HS-27A (cell line): ENCODE data around the gene KL.
A peak's percentile ranks its signal among the peaks of the same experiment; 100 is the strongest.

ENCODE experiments used
- DNase-seq: peaks from one replicate; pipeline ENCODE4 v3.0.0-alpha.2; 2012; ENCODE audit warnings: low read depth, missing footprints

The KL gene

GRCh38 chr13:33037673-33038072, 21.4 kb downstream of the KL start:
- no peak for DNase-seq

DNA sequence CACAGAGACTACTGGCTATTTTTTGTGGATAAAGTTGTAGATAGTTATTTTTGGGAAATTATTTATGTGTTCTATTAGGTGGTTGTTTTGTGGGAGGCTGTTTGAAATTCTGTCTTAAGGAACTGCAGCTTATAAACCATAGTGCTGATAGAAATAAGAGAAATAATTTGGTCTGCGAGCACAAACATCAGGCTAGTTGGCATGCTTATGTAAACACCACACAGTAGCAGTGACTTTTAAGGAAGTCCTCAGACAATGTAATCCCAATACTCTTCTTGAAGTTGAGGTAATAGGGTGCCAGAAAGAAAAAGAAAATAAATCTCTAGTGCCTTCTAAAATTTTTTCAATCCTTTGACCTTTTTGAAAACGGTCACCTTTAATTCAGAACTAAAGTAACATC, 23.9 kb downstream of the KL start:
- DNase-seq: no peak

DNA sequence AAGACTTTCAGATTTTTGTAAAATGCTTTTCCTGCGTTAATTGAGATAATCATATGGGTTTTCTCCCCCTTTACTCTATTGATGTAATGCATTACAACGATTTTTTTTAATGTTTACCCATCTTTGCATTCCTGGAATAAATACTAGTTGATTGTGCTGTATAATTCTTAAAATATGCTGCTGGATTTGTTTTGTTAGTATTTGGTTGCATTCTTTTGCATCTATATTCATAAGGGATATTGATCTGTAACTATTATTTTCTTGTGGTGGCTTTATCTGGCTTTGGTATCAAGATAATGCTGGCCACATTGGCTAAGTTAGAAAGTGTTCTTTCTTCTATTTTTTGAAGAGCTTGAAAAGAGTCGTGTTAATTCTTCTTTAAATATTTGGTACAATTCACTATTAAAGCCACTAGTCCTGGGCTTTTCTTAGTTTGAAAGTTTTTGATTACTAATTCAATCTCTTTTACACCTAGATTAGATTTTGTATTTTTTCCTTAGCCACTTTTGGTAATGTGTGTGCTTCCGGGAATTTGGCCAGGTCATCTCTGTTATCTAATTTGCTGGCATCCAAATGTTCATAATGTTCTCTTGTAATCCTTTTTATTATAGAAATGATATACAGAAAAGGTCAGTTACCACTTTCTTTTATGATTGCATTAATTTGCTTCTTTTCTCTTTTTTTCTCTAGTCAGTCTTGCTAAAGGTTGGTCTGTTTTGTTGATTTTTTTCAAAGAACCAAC, 29.8 kb downstream of the KL start:
- DNase-seq: no peak

DNA sequence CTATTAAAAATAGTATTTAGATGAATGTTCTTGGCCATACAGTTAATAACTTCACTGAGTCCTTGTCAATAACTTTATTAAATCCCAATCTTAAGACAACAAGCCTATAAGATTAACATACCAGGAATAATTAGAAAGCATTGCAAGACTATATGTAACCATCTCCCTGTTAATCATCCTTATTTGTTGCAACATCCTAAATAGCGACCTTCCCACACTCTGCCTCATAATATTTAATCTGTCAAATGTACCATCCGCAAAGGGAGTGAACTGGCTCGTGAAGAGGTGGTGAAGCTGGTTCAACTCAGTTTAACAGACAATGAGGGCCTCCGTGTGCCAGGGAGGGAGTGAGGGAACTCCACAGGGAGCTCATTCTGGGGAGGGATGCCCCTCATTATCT, 33.9 kb downstream of the KL start:
- no peak for DNase-seq

- DNase-seq: no peak
These were observed 35.4 kb downstream of the KL start for GRCh38 chr13:33051632-33052031.

GRCh38 chr13:33052506-33053280, 36.5 kb downstream of the KL start:
- DNase-seq: no peak

DNA sequence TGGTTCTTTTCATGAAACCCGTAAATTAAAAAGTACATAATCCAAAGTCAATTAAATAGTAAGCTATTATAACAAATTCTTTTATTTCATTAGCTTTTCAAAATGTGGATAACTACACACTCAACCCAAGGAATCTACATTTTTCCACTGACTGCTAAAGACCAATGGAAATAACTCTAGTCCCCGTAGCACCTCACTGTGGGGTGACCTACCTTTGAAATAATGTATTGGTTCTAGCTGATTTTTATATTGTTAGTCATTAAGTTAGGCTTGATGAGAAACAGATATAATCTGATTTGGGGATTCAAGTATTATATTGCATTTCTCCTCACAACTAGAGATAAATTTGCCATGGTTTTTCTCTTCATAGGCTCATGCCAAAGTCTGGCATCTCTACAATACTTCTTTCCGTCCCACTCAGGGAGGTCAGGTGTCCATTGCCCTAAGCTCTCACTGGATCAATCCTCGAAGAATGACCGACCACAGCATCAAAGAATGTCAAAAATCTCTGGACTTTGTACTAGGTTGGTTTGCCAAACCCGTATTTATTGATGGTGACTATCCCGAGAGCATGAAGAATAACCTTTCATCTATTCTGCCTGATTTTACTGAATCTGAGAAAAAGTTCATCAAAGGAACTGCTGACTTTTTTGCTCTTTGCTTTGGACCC, 37.3 kb downstream of the KL start:
- DNase-seq: peak; percentile 45

- DNase-seq: no peak
These were observed 41.0 kb downstream of the KL start for GRCh38 chr13:33057019-33057780.

GRCh38 chr13:33058776-33059327, 42.6 kb downstream of the KL start:
- no peak for DNase-seq

- no peak for DNase-seq
These were observed 44.6 kb downstream of the KL start for GRCh38 chr13:33060815-33061214.

- DNase-seq: no peak
These were observed 50.1 kb downstream of the KL start for GRCh38 chr13:33066329-33066728.

DNA sequence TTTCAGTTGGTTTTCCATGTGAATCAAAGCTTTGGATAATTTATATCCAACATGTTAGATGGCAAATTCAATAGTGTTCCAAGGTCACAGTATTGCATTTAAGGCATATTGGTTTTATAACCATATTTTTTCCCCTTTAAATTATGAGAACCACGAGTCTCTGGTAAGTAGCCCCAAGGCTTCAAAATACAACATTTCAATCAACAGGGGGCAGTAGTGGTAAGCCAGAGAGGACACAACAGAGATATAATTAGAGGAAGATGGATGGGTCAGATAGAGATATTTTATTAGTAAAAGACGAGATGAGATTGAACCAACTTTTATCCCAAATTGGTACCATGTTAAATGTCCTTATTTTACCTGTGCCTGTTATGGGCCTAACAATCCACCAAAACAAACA, 53.1 kb downstream of the KL start:
- DNase-seq: no peak

GRCh38 chr13:33070713-33071112, 54.5 kb downstream of the KL start:
- no peak for DNase-seq

DNA sequence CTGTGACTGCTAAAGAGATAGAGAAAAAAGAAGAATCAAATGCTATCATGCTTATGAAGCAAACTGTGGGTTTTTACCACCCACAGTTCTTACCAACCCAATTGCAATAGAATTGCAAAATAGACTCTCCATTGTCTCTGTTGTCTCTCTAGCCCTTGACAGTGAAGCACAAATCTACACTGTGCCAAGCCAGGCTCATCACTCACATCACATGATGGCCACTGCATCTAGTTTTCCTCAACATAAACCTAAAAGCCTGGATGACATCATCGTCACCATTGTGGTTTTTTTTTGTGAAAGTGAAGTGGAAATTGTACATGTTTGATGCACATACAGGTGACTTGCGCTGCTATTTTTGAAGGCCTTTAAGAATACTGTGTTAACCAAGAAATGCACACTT, 56.1 kb downstream of the KL start:
- DNase-seq: no peak

DNA sequence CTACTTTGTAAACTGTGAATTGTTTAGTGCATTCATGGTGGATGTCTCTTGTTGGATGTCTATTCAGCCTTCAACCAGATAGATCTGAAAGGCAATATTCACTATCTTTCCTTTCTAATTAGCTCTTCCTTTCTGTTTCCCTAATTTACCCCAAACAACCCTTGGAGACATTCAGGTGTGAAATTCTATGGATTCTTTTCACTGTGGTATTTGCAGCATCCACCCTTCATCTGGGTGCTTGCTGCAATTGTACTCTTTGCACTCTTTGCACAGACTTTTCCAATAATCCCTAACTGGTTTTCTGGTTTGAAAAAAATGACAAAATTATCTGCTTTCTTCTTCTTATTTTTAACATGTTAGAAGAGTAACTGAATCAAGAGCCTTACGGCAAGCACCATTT, 56.5 kb downstream of the KL start:
- DNase-seq: no peak

- DNase-seq: no peak
These were observed 57.1 kb downstream of the KL start for GRCh38 chr13:33073338-33073737.

DNA sequence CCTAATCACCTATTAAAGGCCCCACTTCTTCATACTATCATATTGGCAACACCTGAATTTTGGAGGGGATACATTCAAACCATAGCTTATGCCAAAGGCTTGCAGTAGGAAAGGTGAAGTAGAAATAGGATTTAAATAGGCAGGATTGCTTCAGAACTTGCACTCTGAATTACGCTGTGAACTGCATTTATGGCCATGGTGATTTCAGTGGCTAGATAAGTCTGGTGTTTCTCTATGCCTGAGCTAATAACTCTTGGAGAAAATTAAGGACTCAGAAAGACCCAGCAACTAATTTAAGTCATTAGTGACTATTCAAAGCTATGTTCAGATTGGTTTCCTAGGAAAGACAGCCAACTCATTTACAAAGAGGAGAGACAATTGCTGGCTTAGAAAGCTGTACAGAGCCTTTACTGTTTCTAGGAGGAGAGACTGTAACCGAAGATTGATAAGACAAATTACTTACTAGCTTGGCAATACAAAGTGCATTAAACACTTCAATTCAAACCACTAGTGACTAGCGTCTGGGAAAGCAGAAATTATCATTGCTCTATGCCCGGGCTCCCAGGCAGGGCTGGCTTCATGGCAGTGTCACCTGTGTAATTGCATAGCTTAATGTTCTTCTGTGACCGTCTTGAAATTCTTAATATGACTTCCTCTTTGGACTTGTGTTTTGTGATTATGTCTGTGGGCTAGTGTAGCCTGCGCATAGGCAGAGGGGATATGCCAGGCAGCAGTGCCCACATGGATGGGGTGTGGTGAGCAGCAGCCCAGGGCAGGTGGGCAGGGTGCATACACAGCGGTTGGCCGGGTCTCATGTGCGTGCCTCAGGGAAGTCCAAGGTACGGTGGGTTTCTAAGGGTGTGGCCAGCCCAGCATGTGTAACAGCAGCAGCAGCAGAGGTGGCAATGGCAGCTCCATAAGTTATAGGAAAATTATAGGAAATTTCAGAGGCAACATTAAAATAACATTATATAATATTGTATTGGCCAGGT, 60.1 kb downstream of the KL start:
- DNase-seq: no peak

- DNase-seq: no peak
These were observed 62.0 kb downstream of the KL start for GRCh38 chr13:33078263-33078662.

DNA sequence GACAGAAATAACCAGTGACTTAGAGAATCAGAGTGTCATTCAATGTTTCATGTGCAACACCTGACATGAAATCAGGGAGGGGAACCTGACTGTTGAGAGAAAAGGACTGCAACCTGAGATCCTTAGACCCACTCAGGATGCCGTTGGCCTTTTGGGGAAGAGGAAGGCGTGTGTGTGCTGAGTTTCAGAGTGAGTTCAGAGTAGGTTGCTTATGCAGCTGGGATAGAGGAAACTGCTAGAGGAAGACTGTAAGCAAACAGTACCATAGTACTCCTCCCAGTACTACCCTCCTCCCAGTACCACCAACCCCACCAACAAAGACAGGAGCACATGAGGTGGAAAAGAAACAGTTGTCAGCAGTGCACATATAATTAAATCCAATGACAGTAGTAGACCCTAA, 63.7 kb downstream of the KL start:
- no peak for DNase-seq

DNA sequence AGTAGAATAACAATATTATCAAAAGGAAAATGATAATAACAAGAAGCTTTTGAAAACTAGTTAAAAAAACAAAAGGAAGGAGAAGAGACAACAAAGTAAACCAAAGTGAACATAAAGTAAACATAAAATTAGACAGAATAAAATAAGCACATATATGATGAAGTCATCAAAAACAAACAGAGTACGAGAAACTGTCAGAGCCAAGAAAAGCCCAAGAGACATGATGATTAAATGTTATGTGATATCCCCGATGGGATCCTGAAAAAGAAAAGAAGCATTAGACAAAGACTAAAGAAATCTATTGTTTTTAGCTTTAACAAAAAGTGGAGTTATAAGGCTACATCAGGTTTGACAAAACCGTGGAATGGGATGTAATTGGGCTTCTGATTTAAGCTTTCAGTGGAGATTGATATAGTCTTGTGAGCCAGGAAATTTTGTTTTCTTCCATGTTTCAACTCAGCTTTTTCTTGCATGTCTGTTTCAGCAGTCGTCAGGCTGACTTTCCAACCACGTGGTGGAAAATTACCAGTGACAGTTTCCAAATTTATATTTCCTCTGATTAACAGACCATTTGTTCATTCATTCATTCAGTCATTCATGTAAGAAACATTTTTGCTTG, 64.9 kb downstream of the KL start:
- no peak for DNase-seq
